Endodermal cell (in vitro differentiated cells): ENCODE data around the gene SLC25A21. TPM values are rescaled to one million over a fixed set of nuclear protein-coding genes. Genes with fewer than 3 reads are reported as not detected.
"Not testable (repeated sequence)": the region's sequence is repeated elsewhere in the genome, so short reads cannot be mapped to it uniquely, and the experiment has no call there.

Experiments used
- DNase-seq: peaks from one replicate; pipeline ENCODE4 v3.0.0-alpha.2; 2017
- H3K27ac ChIP-seq: 2 replicates; pipeline ENCODE4 v1.5.1; 2013; ENCODE audit warnings: mild to moderate bottlenecking, low read depth, low read length, moderate library complexity
- H3K27me3 ChIP-seq: 2 replicates; pipeline ENCODE4 v1.6.1; 2013; ENCODE audit warnings: mild to moderate bottlenecking, low read length, moderate library complexity; ENCODE audit not compliant: insufficient read depth, control insufficient read depth, poor library complexity, severe bottlenecking
- H3K36me3 ChIP-seq: 2 replicates; pipeline ENCODE4 v1.7.0; 2013; ENCODE audit warnings: mild to moderate bottlenecking, low read length, moderate library complexity; ENCODE audit not compliant: control insufficient read depth, insufficient read depth
- H3K4me1 ChIP-seq: one replicate; pipeline ENCODE4 v1.7.0; 2013; ENCODE audit warnings: low read length; ENCODE audit not compliant: control insufficient read depth, insufficient read depth
- H3K4me3 ChIP-seq: 2 replicates; pipeline ENCODE4 v1.5.1; 2013; ENCODE audit warnings: mild to moderate bottlenecking, low read length, moderate library complexity
- H3K9ac ChIP-seq: 2 replicates; pipeline ENCODE4 v1.6.1; 2013; ENCODE audit warnings: mild to moderate bottlenecking, low read length, moderate library complexity; ENCODE audit not compliant: poor library complexity, severe bottlenecking; ENCODE audit errors: extremely low read depth
- H3K9me3 ChIP-seq: 2 replicates; pipeline ENCODE4 v1.6.1; 2013; ENCODE audit warnings: mild to moderate bottlenecking, low read length, moderate library complexity; ENCODE audit not compliant: control insufficient read depth
- H3K27ac Mint-ChIP-seq: 2 replicates; pipeline ENCODE4 v1.8.0; 2020; ENCODE audit warnings: mixed read lengths
- H3K27me3 Mint-ChIP-seq: 2 replicates; pipeline ENCODE4 v1.8.0; 2021; ENCODE audit warnings: mild to moderate bottlenecking, mixed read lengths; ENCODE audit not compliant: insufficient read depth
- H3K36me3 Mint-ChIP-seq: 2 replicates; pipeline ENCODE4 v1.8.0; 2020; ENCODE audit warnings: low read depth, mixed read lengths
- H3K4me1 Mint-ChIP-seq: 2 replicates; pipeline ENCODE4 v1.8.0; 2020; ENCODE audit warnings: mixed read lengths
- H3K4me3 Mint-ChIP-seq: 2 replicates; pipeline ENCODE4 v1.8.0; 2020; ENCODE audit warnings: mild to moderate bottlenecking, moderate library complexity, mixed read lengths
- H3K9me3 Mint-ChIP-seq: 2 replicates; pipeline ENCODE4 v1.8.0; 2020; ENCODE audit warnings: mild to moderate bottlenecking, mixed read lengths
- CTCF ChIP-seq: fragments of 200-600 bp; sonication (generic); conservative IDR thresholded peaks from 2 replicates; pipeline ENCODE4 v1.5.0; 2021; ENCODE audit warnings: antibody characterized with exemption, mild to moderate bottlenecking
- WGBS, 2 experiments: methylation state at CpG; one replicate each; pipeline versions ENCODE4 v1.1.5 to v1.1.7; 2013; ENCODE audit warnings: missing lambda C conversion rate in 2 of 2, mixed read lengths in 1 of 2; ENCODE audit not compliant: insufficient coverage in 1 of 2, insufficient read length in 1 of 2; 5-methylcytosine and 5-hydroxymethylcytosine counted together
- total RNA-seq, 2 donors: library from RNA; stranded (reverse); fragmentation: NEBNext Ultra II Directional in 1 of 2; extraction: Animal tissue kit (Norgen Biotek cat#: 25700) in 1 of 2; gene quantifications; 2 replicates in 1 of 2; 3 replicates in 1 of 2; pipeline ENCODE4 v1.2.1, GENCODE V29; 2021

The SLC25A21 gene
- total RNA-seq, 2 donors from 2014 or later: 1.9 TPM

GRCh38 chr14:37150414-37150813 is 22.0 kb downstream of the SLC25A21 start:
- no peak overlapping the region for H3K4me3 ChIP-seq
- Mint-ChIP-seq H3K36me3 (no peaks in the 10 kb centered on the region), H3K27me3 (no peaks in the 10 kb centered on the region), H3K4me1 (peaks cover 3% of the 10 kb centered on the region), H3K9me3 (no peaks in the 10 kb centered on the region), H3K27ac (no peak overlapping the region), H3K4me3 (no peak overlapping the region)
- 4 to 5% methylated on average over 3 of the region's 3 CpGs for WGBS, 2 experiments
- H3K4me1 ChIP-seq: no peaks in the 10 kb centered on the region
- H3K9me3 ChIP-seq: peaks cover 6% of the 10 kb centered on the region
- no peak overlapping the region for H3K9ac ChIP-seq
- H3K27me3 ChIP-seq: no peaks in the 10 kb centered on the region
- H3K36me3 ChIP-seq: no peaks in the 10 kb centered on the region
- no peak overlapping the region for H3K27ac ChIP-seq
- TF ChIP-seq CTCF: peak; percentile 84
- no peak for DNase-seq

GRCh38 chr14:37147310-37147880 is 25.0 kb downstream of the SLC25A21 start:
- DNase-seq: peak; percentile 59
- H3K27ac Mint-ChIP-seq: no peak overlapping the region
- TF ChIP-seq CTCF: no peak
- Histone ChIP-seq H3K4me3 (no peak overlapping the region), H3K9me3 (no peaks in the 10 kb centered on the region), H3K4me1 (peaks cover 5% of the 10 kb centered on the region), H3K9ac (no peak overlapping the region), H3K36me3 (no peaks in the 10 kb centered on the region), H3K27ac (no peak overlapping the region), H3K27me3 (no peaks in the 10 kb centered on the region)
- 3% methylated on average over 1 of the region's 1 CpG; no CpG with 5 or more reads in 1 of the 2 experiments for WGBS, 2 experiments
- no peaks in the 10 kb centered on the region for H3K36me3 Mint-ChIP-seq
- H3K9me3 Mint-ChIP-seq: no peaks in the 10 kb centered on the region
- no peaks in the 10 kb centered on the region for H3K27me3 Mint-ChIP-seq
- H3K4me3 Mint-ChIP-seq: no peak overlapping the region
- peaks cover 13% of the 10 kb centered on the region for H3K4me1 Mint-ChIP-seq

- not testable (repeated sequence) for DNase-seq, H3K4me3 ChIP-seq, H3K36me3 ChIP-seq, H3K27ac ChIP-seq, H3K36me3 Mint-ChIP-seq, H3K27ac Mint-ChIP-seq, H3K27me3 ChIP-seq, H3K27me3 Mint-ChIP-seq, H3K4me3 Mint-ChIP-seq, H3K9me3 Mint-ChIP-seq, H3K9ac ChIP-seq, H3K4me1 ChIP-seq, H3K9me3 ChIP-seq
- H3K4me1 Mint-ChIP-seq: peaks cover 13% of the 10 kb centered on the region
- WGBS, 2 experiments: 79 to 100% methylated on average over 1 of the region's 1 CpG
These were observed 26.0 kb downstream of the SLC25A21 start for GRCh38 chr14:37146438-37146837.

- H3K27me3 ChIP-seq: no peaks in the 10 kb centered on the region
- no peaks in the 10 kb centered on the region for H3K36me3 Mint-ChIP-seq
These were observed 27.0 kb downstream of the SLC25A21 start for GRCh38 chr14:37145395-37145794.

More at GRCh38 chr14:37145395-37145794, 27.0 kb downstream of the SLC25A21 start:
- H3K9me3 ChIP-seq: no peaks in the 10 kb centered on the region
- DNase-seq: no peak
- H3K27ac ChIP-seq: no peak overlapping the region
- no peak overlapping the region for H3K4me3 Mint-ChIP-seq
- no peak overlapping the region for H3K4me3 ChIP-seq
- H3K27me3 Mint-ChIP-seq: no peaks in the 10 kb centered on the region
- H3K4me1 Mint-ChIP-seq: peaks cover 13% of the 10 kb centered on the region
- no peak overlapping the region for H3K27ac Mint-ChIP-seq
- peaks cover 5% of the 10 kb centered on the region for H3K4me1 ChIP-seq
- H3K9ac ChIP-seq: no peak overlapping the region
- TF ChIP-seq CTCF: no peak
- no peaks in the 10 kb centered on the region for H3K9me3 Mint-ChIP-seq
- no peaks in the 10 kb centered on the region for H3K36me3 ChIP-seq
